Epithelial cell of prostate (primary cell): ENCODE data around the gene PSMA6.

Experiments
- DNase-seq: peaks from one replicate; pipeline ENCODE4 v3.0.0-alpha.2; 2011; ENCODE audit warnings: low read depth, low spot score
- H3K27ac ChIP-seq: fragments of 450-650 bp; 2 replicates; pipeline ENCODE4 v1.5.1; 2017; ENCODE audit warnings: mild to moderate bottlenecking

PSMA6 gene

DNA sequence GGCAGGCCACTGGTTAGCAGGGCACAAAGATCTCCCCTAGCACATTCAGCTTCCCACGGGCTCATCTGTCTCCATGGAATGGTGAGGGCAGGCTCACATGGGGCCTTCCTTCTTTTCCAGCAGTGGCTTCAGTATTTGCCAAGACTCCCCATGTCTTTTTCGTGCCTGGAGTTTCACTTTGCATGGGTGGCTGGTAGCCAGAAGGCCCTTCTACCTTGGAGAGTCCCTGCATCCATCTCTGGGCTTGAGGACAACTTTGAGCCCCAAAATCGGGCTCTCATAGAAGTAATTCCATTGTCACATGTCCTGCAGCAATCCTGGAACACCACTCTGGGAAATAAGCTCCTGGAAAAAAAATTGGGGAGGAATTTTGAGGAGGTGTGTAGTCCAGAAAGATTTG, 70.3 kb downstream of the PSMA6 start:
- DNase-seq = no peak
- no peak overlapping the region for H3K27ac ChIP-seq

DNA sequence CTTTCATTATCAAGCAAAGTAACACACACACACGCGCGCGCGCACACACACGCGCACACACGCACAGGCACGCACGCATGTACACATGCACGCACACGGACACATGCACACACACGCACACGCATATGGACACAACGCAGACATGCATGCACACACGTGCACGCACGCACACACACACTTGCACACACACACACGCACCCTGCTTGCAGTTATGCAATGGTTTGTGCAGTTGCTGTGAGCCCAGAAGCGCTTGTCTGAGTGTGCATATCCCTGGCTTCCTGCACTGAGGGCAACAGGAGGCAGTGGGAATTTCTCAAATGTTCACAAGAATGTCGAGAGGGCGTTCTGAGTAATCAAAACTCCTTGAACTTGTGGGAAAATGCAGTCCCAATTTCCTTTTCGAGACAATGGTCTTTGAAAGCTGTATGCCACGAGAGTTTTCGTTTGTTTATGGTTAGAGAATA, 70.8 kb downstream of the PSMA6 start:
- no peak for DNase-seq
- no peak overlapping the region for H3K27ac ChIP-seq

DNA sequence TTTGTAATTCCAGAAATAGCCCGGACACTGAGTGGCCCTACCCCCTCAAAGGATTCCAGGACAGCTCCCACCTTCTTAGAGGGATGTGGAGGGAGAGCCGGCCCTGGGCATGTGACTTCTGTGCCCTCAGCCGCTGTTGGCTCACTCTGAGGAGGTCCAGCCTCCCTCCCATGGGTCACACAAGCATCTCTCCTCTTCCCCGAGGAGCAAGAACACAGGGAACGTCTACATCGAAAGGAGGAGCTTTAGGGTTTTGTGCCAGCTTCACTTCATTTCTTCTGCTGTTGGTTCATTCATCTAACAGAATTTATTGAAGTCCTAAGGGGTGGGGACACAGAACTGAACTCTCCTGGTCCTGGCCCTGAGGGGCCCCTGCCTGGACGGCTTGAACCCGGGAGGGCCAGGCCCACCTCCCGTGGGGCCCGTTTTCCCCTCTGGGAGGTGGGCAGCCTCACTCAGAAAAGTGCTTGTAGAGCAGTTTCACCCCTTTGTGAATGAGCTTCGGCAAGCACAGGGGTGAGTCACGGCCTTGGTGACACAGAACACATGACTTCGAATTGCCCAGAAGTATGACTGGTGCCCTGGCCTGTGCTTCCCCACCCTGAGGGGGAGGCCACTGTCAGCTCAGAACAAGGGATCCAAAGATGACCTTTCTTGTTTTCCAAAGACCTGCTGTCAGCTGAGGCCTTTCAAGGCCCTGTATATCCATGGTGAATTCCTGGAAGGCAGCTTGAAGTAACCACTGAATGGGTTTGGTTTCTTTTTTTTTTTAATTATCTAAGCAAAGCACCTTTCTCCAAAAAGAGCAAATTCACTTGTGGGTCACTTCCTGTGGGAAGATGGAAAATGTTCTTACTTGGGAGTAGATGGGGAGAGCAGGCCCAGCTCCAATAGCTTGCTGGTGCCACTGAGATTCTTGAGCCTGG, 73.2 kb downstream of the PSMA6 start:
- peak overlapping the region; percentile 72 for H3K27ac ChIP-seq
- DNase-seq = peak; percentile 69

DNA sequence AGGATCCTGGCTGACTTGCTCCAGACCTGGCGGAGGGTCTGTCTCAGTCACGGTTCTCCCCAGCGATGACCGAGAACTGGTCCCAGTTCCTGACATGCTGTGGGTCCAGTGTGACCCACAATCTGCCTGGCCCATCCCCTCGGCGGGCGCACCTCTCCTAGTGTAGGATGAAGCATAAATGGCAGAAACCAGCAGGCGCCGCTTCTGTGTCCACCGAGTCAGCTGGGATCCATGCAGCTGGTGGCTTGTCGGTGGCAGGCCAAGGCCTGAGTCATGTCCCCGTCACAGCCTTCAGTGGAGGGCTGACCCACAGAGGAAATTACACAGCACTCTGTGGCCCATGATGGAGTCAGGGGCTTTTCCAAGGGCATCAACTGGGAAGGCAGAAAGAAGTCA, 73.9 kb downstream of the PSMA6 start:
- H3K27ac ChIP-seq = peak overlapping the region; percentile 72
- DNase-seq = no peak

DNA sequence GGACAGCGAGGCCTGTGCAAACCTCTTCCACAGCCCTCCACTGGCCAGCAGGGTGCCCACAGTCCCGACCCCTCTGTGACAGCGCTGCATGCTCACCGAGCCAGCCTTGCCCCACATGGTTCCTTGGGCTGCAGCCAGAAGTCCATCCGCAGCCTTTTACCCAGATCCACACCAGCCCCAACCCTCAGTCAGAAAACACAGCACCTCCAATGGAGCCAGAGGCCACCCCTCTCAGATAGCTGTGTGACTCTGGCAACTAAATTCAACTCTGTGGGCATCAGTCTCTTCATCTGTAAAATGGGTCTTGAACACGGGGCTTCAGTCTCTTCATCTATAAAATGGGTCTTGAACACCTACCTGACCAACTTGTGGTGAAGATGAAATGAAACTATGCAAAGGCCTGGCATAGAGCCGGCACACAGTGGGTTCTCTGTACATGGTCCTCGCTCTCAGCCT, 74.4 kb downstream of the PSMA6 start:
- DNase-seq = no peak
- H3K27ac ChIP-seq = no peak overlapping the region

DNA sequence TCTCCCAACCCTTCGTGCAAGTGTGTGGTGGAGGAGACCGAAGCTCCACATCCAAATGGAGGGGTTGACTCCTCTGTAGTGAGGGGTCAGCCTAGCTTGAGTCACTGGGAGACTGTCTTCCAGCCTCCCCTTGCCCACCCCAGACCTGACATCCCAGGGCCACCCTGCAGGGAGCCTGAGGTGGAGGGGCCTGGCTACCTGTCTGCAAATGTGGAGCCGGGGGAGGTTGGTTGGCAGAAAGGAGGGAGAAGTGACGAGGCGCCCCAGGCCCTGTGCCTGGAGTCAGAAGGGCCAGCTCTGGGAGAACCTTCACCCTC, 74.8 kb downstream of the PSMA6 start:
- DNase-seq = no peak
- H3K27ac ChIP-seq = no peak overlapping the region
